ENCODE measurements around the gene COG6. TPM values are rescaled to one million over a fixed set of nuclear protein-coding genes. Genes with fewer than 3 reads are reported as not detected.

COG6 gene
- total and polyA plus RNA-seq, 4 donors, result 4.5 to 10.7 (median 8.0) TPM

- TF ChIP-seq CTCF (IDR thresholded peaks at IDR 0.05; ENCODE audit: low read depth, low read length, missing input control) (no peak), YY1 (IDR thresholded peaks at IDR 0.05) (no peak), HNF4G (IDR thresholded peaks at IDR 0.05) (no peak), FOXA2 (IDR thresholded peaks at IDR 0.05) (no peak), FOXA1 (IDR thresholded peaks at IDR 0.05) (no peak)
These were observed 839 bp downstream of the COG6 start (continued) for GRCh38 chr13:39656325-39656677.

- no peak overlapping the region for H3K27ac ChIP-seq (ENCODE audit: low read depth in 1 of 2, low read length in 2 of 2)
- peaks cover 0 to 28% (median 3%) of the 10 kb centered on the region in 4 donors for H3K36me3 ChIP-seq (ENCODE audit: control insufficient read depth in 4 of 4, insufficient read depth in 3 of 4, low read depth in 1 of 4, low read length in 3 of 4)
- 98% methylated on average over 1 of the region's 1 CpG for WGBS
- TF ChIP-seq MAX (IDR thresholded peaks at IDR 0.05), result no peak
- TF ChIP-seq ZBTB33 (IDR thresholded peaks at IDR 0.05), result no peak
- TF ChIP-seq CTCF (IDR thresholded peaks at IDR 0.05; ENCODE audit: low read depth, low read length, missing input control), result no peak
- no peak for TF ChIP-seq SP1 (IDR thresholded peaks at IDR 0.05)
- TF ChIP-seq RXRA (IDR thresholded peaks at IDR 0.05), result no peak
- H3K4me1 ChIP-seq (ENCODE audit: control insufficient read depth in 4 of 4, insufficient read depth in 4 of 4, low read length in 3 of 4), result no peaks in the 10 kb centered on the region
- no peak overlapping the region for H3K9ac ChIP-seq (ENCODE audit: low read depth in 1 of 2, low read length in 2 of 2)
- no peaks in the 10 kb centered on the region for H3K9me3 ChIP-seq (ENCODE audit: control insufficient read depth in 4 of 4, low read length in 3 of 4)
- no peak overlapping the region for H3K4me3 ChIP-seq (ENCODE audit: low read depth in 1 of 3, low read length in 3 of 3)
- no peak for DNase-seq (ENCODE audit: low spot score)
- no peaks in the 10 kb centered on the region for H3K27me3 ChIP-seq (ENCODE audit: control insufficient read depth in 4 of 4, insufficient read depth in 4 of 4, low read length in 3 of 4)
These were observed 8.0 kb downstream of the COG6 start for GRCh38 chr13:39663508-39663907.

- DNase-seq (ENCODE audit: low spot score), result no peak
- Histone ChIP-seq H3K27ac (ENCODE audit: low read depth in 1 of 2, low read length in 2 of 2) (no peak overlapping the region), H3K9me3 (ENCODE audit: control insufficient read depth in 4 of 4, low read length in 3 of 4) (no peaks in the 10 kb centered on the region), H3K9ac (ENCODE audit: low read depth in 1 of 2, low read length in 2 of 2) (no peak overlapping the region), H3K27me3 (ENCODE audit: control insufficient read depth in 4 of 4, insufficient read depth in 4 of 4, low read length in 3 of 4) (no peaks in the 10 kb centered on the region), H3K36me3 (ENCODE audit: control insufficient read depth in 4 of 4, insufficient read depth in 3 of 4, low read depth in 1 of 4, low read length in 3 of 4) (peaks cover 0 to 31% (median 3%) of the 10 kb centered on the region in 4 donors), H3K4me1 (ENCODE audit: control insufficient read depth in 4 of 4, insufficient read depth in 4 of 4, low read length in 3 of 4) (no peaks in the 10 kb centered on the region), H3K4me3 (ENCODE audit: low read depth in 1 of 3, low read length in 3 of 3) (no peak overlapping the region)
- 50% methylated on average over 2 of the region's 2 CpGs for WGBS
- TF ChIP-seq RXRA (IDR thresholded peaks at IDR 0.05) (no peak), ATF3 (IDR thresholded peaks at IDR 0.05) (no peak), RAD21 (IDR thresholded peaks at IDR 0.05) (no peak), FOXA1 (IDR thresholded peaks at IDR 0.05) (no peak), MAX (IDR thresholded peaks at IDR 0.05) (no peak), HNF4G (IDR thresholded peaks at IDR 0.05) (no peak), TAF1 (conservative IDR thresholded peaks at IDR 0.05) (no peak), HNF4A (conservative IDR thresholded peaks at IDR 0.05) (no peak), SP1 (IDR thresholded peaks at IDR 0.05) (no peak), ZBTB33 (IDR thresholded peaks at IDR 0.05) (no peak), EGR1 (IDR thresholded peaks at IDR 0.05; ENCODE audit: low read depth in 2 of 2) (no peak), YY1 (IDR thresholded peaks at IDR 0.05) (no peak), FOXA2 (IDR thresholded peaks at IDR 0.05) (no peak), REST (IDR thresholded peaks at IDR 0.05) (no peak), JUND (IDR thresholded peaks at IDR 0.05) (no peak), GABPA (IDR thresholded peaks at IDR 0.05 in 1 of 2, conservative IDR thresholded peaks at IDR 0.05 in 1 of 2) (no peak)
These were observed 8.5 kb downstream of the COG6 start for GRCh38 chr13:39663958-39664357.

Measured in liver (tissue), 9 donors.